GM19438 (cell line): Measurements from ENCODE around the gene PRRT1B.

Source experiments
- ATAC-seq: cut with Tn5 transposase; IDR thresholded peaks from one replicate; pipeline ENCODE4 v1.9.1; 2021; ENCODE audit warnings: low read depth; ENCODE audit not compliant: unreplicated experiment

The PRRT1B gene

DNA sequence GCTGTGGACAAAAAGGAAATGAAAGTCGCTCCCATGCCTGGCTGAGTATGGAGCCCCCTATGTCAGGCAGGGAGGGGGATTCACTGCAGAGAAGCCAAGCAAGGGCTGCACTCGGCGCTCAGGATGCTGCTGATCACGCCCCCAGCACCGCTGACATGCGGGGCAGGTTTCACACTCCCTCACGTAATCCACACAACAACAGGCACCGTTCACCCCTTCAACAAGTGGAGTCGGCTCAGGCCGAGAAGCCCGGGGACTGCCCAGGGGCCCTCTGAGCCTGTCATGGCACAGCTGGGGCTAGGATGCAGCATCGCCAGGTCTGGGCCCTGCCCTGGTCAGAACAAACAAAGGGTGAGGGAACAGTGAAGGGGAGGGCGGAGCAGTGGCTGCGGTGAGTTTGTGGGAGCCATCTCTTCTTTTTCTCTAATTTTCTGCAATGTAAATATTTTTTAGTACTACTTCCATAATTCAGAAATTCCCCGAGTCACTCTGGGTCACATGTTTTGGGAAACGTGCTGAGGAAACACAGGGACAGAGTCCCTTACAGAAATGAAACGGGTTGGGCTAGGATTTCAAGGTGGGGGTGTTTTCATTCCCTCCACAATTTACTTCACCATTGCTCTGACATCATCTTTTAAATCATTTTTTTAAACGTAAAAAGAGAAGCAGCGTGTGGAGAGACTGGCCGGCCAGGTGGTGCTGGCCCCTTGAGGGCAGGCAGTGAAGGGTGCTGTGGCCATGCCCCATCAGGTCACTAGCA is 49.8 kb downstream of the PRRT1B start:
- ATAC-seq, result no peak

GRCh38 chr9:131595696-131596429 is 50.5 kb downstream of the PRRT1B start:
- no peak for ATAC-seq

DNA sequence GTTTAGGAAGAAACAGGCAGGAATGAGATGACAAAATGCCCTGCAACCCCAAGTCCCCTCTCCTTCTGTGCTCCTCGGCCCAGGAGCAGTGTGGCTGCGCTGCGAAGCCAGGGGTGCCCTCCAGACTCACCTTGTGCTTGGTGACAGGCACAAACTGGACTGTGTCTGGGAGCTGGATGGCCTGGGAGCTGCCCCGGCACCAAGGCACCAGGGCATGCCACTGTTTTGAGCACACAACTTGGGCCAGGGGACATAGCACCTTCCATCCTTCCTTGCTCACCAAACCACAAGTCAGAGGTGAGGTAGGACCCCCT is 51.1 kb downstream of the PRRT1B start:
- ATAC-seq, result no peak

DNA sequence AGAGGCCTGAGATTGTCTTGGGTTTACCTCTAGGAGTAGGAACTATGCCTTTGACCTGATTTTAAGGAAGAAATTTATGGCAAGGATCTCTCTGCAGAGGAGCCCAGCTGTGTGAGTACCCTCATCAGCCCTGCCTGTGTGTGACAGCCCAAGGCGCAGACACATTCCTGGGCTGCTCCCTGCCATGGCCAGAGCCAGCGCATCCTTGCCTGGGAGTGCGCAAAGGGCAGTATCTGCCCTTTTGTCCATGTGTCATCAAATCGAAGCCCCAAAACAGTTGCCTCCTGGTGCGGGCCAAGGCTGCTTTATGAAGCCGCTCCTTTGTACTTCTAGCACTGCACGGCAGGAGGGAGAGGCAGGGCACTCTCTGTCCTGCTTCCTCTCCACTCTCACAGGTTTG is 51.9 kb downstream of the PRRT1B start:
- ATAC-seq, result no peak

DNA sequence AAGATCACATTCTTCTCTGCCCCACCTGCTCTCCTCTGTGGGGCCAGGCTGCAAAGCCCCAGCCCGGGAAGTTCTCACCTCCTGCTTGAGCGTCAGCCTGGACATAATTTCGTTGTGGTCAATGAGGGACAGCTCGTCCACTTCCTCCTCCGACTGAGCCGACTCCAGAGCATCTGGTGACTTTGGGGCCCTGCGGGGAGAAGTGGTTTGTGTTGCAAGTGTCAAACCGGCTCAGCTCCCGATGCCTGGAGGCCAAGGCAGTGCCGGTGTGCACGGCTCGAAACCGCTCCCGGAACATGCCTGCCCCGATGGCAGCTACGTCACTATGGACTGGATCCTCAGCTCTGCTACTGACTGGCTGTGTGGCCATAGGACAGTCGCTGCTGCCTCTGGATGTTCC is 52.8 kb downstream of the PRRT1B start:
- no peak for ATAC-seq

DNA sequence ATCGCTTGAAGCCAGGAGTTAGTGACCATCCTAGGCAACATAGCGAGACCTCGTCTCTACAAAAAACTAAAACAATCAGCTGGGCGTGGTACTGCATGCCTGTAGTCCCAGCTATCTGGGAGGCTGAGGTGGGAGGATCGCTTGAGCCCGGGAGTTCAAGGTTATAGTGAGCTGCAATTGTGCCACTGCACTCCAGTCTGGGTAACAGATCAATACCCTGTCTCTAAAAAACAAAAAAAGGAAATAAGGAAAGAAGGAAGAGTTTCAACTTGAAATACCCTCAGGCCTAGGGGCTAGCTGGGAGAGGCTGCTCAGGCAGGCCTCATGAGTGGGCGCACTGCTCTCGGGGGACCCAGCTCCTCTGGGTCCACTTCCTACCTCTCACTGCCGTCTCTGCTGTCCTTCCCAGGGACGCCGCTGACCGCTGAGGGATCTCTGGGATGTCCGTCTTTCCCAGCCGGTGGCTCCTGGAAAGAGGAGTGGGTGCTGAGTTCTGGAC is 56.4 kb downstream of the PRRT1B start:
- ATAC-seq, result no peak

DNA sequence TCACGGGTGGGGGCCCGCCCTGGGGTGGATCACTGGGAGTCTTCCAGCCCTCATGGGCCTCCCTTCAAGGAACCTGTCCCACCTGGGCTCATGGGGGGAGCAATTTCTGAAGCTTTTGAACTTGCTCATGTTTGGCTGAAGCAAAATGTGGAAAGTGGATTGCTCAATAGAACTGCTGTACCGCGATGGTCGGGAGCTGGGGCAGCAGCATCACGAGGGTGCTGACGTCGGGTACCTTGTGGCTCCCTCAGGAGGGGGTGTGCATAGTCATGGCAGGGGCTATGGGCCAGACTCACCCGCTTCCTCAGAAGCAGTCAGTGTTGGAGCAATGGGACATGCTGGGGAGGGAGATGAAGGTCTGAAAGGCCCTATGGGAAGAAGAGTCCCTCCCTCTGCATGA is 57.9 kb downstream of the PRRT1B start:
- no peak for ATAC-seq

- no peak for ATAC-seq
Observed at GRCh38 chr9:131603711-131604439, 58.6 kb downstream of the PRRT1B start.

DNA sequence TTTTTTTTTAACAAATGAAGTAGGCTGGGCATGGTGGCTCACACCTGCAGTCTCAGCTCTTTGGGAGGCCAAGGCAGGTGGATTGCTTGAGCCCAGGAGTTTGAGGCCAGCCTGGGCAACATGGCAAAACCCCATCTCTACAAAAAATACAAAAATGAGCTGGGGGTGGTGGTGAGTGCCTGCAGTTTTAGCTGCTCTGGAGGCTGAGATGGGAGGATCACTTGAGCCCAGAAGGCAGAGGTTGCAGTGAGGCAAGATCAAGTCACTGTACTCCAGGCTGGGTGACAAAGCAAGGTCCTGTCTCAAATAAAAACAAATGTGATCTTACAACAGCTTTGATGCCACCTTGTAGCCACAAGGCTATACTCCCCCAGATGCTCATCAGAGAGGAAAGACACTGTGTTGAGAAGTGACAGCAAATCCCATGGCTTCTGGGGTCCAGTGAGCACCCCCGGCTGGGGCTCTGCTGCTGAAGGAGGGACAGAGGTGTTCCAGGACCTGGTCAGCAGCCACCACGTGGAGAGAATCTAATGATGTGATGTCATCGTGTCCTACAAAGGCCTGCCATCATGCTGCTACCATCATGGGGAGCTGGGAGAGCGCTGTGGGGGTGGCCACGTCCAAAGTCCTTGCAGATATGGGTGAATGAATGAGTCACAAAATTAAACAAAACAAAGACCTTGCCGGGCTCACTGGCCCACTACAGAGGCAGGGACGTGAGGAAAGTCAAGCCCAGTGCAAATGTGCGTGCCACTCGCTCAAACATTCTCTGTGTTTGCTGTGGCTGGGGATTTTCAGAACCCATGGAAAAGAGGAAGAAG is 60.7 kb downstream of the PRRT1B start:
- no peak for ATAC-seq

GRCh38 chr9:131606896-131607567 is 61.7 kb downstream of the PRRT1B start:
- no peak for ATAC-seq

DNA sequence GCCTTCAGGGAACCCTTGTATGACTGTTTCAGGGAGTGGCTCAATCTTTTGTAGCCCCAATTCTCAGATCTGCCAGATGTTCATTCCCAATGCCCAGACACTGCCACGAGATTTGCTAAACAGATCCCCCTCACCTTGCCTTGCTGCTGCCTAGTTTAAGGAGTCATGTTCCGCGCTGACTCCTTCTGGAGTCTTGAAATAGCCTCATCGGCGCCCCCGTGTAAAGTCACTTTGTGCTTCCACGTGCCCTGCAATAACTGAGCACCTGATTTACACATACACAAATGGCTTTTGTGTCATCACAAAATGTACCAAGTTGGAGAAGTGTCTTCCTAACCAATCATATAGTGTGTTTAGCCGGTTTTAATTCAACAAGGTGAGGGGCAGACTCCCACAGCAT is 62.3 kb downstream of the PRRT1B start:
- ATAC-seq, result no peak

DNA sequence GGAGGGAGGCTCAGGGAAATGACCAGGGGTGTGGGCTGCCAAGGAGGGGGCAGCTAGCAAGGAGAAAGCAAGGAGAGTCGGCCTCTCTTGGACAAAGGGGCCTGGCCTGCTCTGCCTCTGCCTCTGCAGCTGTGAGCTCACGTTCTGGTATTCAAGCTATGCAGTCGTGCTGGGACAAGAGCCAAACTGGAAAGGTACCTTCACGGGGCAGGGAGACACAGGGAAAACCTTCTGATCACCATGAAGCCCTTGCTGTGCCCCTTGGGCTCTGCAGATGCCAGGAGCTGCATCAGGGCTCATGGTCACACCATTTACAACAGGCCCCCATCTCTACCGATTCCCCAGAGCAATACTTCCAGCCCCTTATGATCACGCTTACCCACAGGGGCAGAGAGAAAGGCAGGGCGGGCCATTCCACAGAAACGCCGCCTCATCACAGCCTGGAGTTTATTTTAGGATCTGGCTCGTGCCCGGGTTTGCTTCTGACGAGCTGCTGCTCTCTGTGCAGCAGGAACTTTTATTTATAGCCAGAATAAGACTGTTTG is 63.2 kb downstream of the PRRT1B start:
- no peak for ATAC-seq
